Measurements from ENCODE around the gene NPAS3.

NPAS3 gene

GRCh38 chr14:33377596-33378390 lies 439.1 kb downstream of the NPAS3 start:
- DNase-seq (ENCODE audit: low read depth in 3 of 3), result no peak

GRCh38 chr14:33381717-33382116 lies 443.0 kb downstream of the NPAS3 start:
- DNase-seq (ENCODE audit: low read depth in 3 of 3), result no peak

- DNase-seq (ENCODE audit: low read depth in 3 of 3), result no peak
Measured at GRCh38 chr14:33386140-33386539, 447.5 kb downstream of the NPAS3 start.

- DNase-seq (ENCODE audit: low read depth in 3 of 3), result no peak
Measured at GRCh38 chr14:33386781-33387180, 448.1 kb downstream of the NPAS3 start.

- DNase-seq (ENCODE audit: low read depth in 3 of 3), result no peak
Measured at GRCh38 chr14:33390335-33390734, 451.7 kb downstream of the NPAS3 start.

- no peak for DNase-seq (ENCODE audit: low read depth in 3 of 3)
Measured at GRCh38 chr14:33393231-33393894, 454.7 kb downstream of the NPAS3 start.

- no peak for DNase-seq (ENCODE audit: low read depth in 3 of 3)
Measured at GRCh38 chr14:33393895-33394368, 455.3 kb downstream of the NPAS3 start.

- DNase-seq (ENCODE audit: low read depth in 3 of 3), result no peak
Measured at GRCh38 chr14:33401311-33401710, 462.6 kb downstream of the NPAS3 start.

- no peak for DNase-seq (ENCODE audit: low read depth in 3 of 3)
Measured at GRCh38 chr14:33402604-33403003, 463.9 kb downstream of the NPAS3 start.

GRCh38 chr14:33404054-33404453 lies 465.4 kb downstream of the NPAS3 start:
- no peak for DNase-seq (ENCODE audit: low read depth in 3 of 3)

- DNase-seq (ENCODE audit: low read depth in 3 of 3), result no peak
Measured at GRCh38 chr14:33404964-33405574, 466.4 kb downstream of the NPAS3 start.

- DNase-seq (ENCODE audit: low read depth in 3 of 3), result no peak
Measured at GRCh38 chr14:33406766-33407165, 468.1 kb downstream of the NPAS3 start.

GRCh38 chr14:33408291-33408690 lies 469.6 kb downstream of the NPAS3 start:
- DNase-seq (ENCODE audit: low read depth in 3 of 3), result no peak

GRCh38 chr14:33412450-33412849 lies 473.8 kb downstream of the NPAS3 start:
- DNase-seq (ENCODE audit: low read depth in 3 of 3), result no peak

- DNase-seq (ENCODE audit: low read depth in 3 of 3), result no peak
Measured at GRCh38 chr14:33413381-33413780, 474.7 kb downstream of the NPAS3 start.

- DNase-seq (ENCODE audit: low read depth in 3 of 3), result no peak
Measured at GRCh38 chr14:33414041-33414440, 475.4 kb downstream of the NPAS3 start.

- DNase-seq (ENCODE audit: low read depth in 3 of 3), result no peak
Measured at GRCh38 chr14:33420051-33420627, 481.5 kb downstream of the NPAS3 start.

GRCh38 chr14:33430414-33431035 lies 491.8 kb downstream of the NPAS3 start:
- DNase-seq (ENCODE audit: low read depth in 3 of 3), result no peak

- no peak for DNase-seq (ENCODE audit: low read depth in 3 of 3)
Measured at GRCh38 chr14:33432407-33433023, 493.8 kb downstream of the NPAS3 start.

GRCh38 chr14:33433396-33433795 lies 494.7 kb downstream of the NPAS3 start:
- no peak for DNase-seq (ENCODE audit: low read depth in 3 of 3)

- DNase-seq (ENCODE audit: low read depth in 3 of 3), result no peak
Measured at GRCh38 chr14:33435911-33436689, 497.4 kb downstream of the NPAS3 start.

Measured in stimulated activated CD4-positive, alpha-beta T cell treated with anti-CD3 and anti-CD28 coated beads, TNF-alpha, amount 100 ng/mL, for 4 hours (primary cell).